ENCODE measurements around the gene MED13L.

The MED13L gene

GRCh38 chr12:116186482-116187150 lies 90.9 kb downstream of the MED13L start:
- in situ Hi-C loops (cut with MboI; ENCODE audit: low sequenced_read_pairs) = no loop called here

GRCh38 chr12:116184763-116185162 lies 92.7 kb downstream of the MED13L start:
- in situ Hi-C loops (cut with MboI; ENCODE audit: low sequenced_read_pairs) = no loop called here

- in situ Hi-C loops (cut with MboI; ENCODE audit: low sequenced_read_pairs) = no loop called here
Observed at GRCh38 chr12:116183741-116184141, 93.8 kb downstream of the MED13L start.

- in situ Hi-C loops (cut with MboI; ENCODE audit: low sequenced_read_pairs) = no loop called here
Observed at GRCh38 chr12:116182359-116183063, 95.0 kb downstream of the MED13L start.

DNA sequence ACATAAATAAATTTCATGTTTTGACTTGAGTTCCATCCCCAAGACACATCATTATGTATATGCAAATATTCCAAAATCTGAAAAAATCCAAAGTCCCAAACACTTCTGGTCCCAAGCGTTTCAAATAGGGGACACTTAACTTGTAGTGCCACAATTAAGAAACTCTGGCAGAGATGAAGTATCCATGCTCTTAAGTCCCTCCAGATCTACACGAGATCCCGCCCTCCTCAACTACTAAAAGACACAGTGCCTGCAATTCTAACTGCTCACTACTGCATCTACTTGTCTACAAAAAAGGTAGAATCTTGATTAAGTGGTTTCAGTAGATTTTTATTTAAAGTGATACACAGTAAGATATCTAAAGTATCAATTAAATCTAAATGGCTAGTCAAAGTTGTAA lies 97.0 kb downstream of the MED13L start:
- in situ Hi-C loops (cut with MboI; ENCODE audit: low sequenced_read_pairs) = no loop called here

GRCh38 chr12:116179384-116179783 lies 98.1 kb downstream of the MED13L start:
- in situ Hi-C loops (cut with MboI; ENCODE audit: low sequenced_read_pairs) = no loop called here

GRCh38 chr12:116177017-116177416 lies 100.5 kb downstream of the MED13L start:
- in situ Hi-C loops (cut with MboI; ENCODE audit: low sequenced_read_pairs) = no loop called here

- in situ Hi-C loops (cut with MboI; ENCODE audit: low sequenced_read_pairs) = no loop called here
Observed at GRCh38 chr12:116174904-116175303, 102.6 kb downstream of the MED13L start.

DNA sequence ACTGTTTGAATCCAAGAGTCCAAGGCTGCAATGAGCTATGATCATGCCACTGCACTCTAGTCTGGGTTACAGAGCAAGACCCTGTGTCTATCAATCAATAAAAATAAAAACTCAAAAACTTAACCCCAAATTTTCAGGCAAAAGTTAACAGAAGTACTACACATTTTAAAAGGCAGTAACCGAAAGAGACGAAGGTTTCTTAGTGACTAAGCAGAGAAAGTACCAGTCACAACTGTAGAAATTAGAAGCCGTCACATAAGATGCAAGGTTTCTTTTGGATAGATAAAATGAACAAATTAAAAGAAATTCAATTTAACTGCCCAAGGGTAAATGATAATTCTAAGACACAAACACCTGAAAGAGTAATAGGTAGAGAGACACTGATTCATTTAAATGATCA lies 103.5 kb downstream of the MED13L start:
- in situ Hi-C loops (cut with MboI; ENCODE audit: low sequenced_read_pairs) = no loop called here

- in situ Hi-C loops (cut with MboI; ENCODE audit: low sequenced_read_pairs) = no loop called here
Observed at GRCh38 chr12:116172224-116172849, 105.2 kb downstream of the MED13L start.

- in situ Hi-C loops (cut with MboI; ENCODE audit: low sequenced_read_pairs) = no loop called here
Observed at GRCh38 chr12:116171549-116171948, 105.9 kb downstream of the MED13L start.

DNA sequence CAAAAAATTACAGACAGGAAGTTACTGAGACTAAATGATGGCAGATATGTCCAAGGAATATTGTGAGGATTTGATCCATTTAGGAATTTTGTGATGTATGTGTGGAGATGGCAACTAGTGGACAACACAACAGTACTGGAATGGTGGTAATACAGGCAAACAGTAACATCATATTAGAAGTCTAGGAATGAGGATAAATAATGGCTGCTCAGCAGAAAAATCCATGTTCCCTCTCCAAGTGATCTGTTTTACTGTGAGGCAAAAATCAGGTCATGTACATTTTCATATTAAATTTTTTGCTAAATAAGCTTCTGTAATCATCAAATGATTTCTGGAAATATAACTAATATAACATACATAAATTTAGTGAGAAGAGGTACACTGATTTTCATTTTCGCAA lies 108.4 kb downstream of the MED13L start:
- in situ Hi-C loops (cut with MboI; ENCODE audit: low sequenced_read_pairs) = no loop called here

GRCh38 chr12:116166306-116166705 lies 111.2 kb downstream of the MED13L start:
- in situ Hi-C loops (cut with MboI; ENCODE audit: low sequenced_read_pairs) = no loop called here

DNA sequence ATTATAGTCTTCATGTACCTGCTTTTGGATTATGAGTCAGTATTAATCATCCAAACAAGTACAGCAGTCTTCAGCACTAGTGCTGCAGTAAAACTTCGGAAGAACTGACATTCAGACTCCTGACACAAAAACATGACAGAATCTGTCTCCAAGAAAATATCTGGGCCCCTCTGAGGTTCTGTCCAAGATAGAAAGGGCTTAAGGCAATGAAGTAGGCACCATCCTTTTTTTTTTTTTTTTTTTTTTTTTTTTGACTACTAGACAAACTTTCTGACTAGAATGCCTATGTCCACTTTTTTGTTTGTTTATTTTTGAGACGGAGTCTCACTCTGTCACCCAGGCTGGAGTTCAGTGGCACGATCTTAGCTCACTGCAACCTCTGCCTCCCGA lies 112.5 kb downstream of the MED13L start:
- in situ Hi-C loops (cut with MboI; ENCODE audit: low sequenced_read_pairs) = no loop called here

DNA sequence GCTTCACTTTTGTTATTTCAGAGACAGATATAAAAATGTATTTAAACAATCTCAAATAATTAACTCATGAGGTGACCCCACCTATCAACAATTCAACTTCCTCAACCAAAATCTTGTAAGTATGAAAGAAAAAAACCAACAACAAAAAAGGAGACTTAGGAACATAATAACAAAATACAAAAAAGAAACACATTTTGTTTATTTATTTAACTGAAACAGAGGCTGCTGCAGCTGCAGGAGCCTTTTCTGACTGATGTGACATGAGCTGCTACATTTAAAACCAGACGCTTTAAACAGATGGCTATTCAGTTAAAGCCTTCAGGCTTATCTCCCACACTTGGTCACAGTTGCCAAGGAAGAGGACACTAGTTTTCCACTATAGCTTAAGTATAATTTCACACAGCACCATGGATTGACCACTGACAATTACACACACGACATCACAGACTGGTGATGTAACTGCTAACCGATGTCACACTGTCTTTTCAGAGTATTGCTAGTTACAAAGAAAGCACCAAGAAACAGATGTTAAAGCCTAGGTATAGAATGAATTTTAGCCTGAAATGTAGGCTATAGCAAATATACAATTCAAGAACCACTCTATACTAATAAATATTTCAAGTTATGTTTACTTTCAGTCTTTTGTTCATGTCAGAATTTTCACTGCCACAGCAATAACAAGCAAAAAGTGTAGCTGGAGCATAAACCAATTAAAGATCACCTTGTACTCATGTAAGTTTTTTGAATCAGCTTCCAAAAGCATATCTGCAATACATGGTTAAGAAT lies 113.0 kb downstream of the MED13L start:
- in situ Hi-C loops (cut with MboI; ENCODE audit: low sequenced_read_pairs) = no loop called here

DNA sequence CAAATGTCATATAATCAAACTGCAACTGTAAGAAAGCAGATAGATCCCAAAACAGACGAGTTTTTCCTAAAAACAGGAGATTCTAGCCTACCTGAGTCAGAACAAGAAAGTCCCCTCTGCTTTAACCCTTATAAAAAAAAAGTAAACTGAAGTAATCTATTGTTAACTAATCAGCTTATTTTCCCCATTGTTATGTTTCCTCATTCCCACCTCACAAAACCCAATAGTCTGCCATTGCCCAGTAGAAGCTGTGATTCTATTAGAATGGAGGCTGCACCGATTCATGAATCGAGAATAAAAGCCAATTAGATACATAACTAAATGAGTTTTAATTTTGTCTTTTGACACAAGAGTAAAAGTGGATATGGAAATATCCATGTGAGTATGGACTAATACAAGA lies 115.4 kb downstream of the MED13L start:
- in situ Hi-C loops (cut with MboI; ENCODE audit: low sequenced_read_pairs) = no loop called here

DNA sequence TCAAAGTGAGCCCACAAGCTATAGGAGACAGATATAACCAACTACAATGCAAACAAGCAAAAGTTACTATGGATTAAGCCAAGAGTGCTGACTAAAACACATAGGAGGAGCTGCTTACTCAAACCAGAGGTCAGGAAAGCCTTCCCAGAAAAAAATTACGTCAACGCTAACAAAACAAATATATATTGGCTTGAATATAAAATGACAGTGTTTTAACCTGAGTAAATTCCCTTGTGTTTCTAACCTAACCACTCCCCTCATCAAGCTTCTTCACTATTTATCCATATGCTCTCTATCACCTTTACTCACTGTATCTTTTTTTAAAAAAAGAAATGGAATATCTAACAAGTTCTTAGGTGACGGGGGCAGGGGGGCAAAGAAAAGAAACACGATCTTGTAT lies 115.9 kb downstream of the MED13L start:
- in situ Hi-C loops (cut with MboI; ENCODE audit: low sequenced_read_pairs) = no loop called here

DNA sequence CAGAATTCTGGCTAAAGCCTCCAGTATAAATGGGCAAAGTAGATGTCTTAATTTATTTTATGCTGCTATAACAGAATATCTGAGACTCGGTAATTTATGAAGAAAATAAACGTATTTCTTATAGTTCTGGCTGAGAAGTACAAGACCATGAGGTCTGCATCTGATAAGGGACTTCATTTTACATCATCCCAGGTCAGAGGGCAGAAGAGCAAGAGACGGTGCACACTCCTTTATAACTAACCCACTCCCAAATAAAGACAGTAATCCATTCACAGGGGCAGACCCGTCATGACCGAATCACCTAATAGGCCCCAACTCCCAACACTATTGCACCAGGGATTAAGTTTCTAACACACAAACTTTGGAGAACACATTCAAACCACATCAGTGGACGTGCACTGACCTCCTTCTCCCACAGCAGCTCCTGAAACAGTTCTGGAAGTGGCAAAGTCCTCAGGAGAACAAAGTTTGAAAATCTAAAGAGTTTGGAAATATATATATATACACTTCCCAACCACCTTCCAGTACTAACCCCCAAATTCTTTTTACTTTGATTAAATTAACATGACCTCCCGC lies 116.5 kb downstream of the MED13L start:
- in situ Hi-C loops (cut with MboI; ENCODE audit: low sequenced_read_pairs) = no loop called here

GRCh38 chr12:116160231-116160630 lies 117.3 kb downstream of the MED13L start:
- in situ Hi-C loops (cut with MboI; ENCODE audit: low sequenced_read_pairs) = no loop called here

DNA sequence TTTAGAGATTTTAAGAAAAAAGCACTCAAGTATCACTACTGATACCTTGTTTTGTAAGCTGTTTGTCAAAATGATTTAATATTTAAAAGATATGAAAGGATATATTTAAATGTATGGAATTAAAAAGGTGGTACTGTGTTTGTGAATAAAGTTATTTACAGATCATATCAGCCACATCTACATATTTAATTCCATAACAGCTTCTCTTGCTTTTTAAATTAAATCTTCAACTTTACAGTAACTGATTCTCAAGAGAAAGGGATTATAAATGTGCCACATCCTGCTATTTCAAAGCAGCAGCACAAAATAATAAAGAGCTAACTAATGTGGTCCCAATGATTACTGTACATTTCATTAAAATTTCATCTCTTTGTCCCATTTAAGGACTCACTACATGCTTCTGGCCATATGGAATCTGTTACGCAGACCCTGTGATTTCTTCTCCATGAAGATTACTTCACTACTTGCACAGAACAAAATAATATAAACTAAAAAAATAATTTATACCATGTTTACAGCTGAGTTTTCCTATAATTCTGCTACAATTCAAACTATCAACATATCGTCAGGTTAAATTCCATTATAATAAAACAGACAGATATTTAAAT lies 117.8 kb downstream of the MED13L start:
- in situ Hi-C loops (cut with MboI; ENCODE audit: low sequenced_read_pairs) = no loop called here

GRCh38 chr12:116159175-116159574 lies 118.3 kb downstream of the MED13L start:
- in situ Hi-C loops (cut with MboI; ENCODE audit: low sequenced_read_pairs) = no loop called here

All from HL-60/S4 treated with retinoic acid at 250 ng/mL for 4 days and 3 days (cell line).